A204.1 (cell line): ENCODE data around the gene DCTN3.

Experiments
- FAIRE-seq: peaks from 2 replicates; lab custom pipeline; 2012; peaks lifted over from hg19 to GRCh38; lab: Jason Lieb, UNC

The DCTN3 gene

GRCh38 chr9:34620061-34620994 lies at the start of gene DCTN3:
DCTN3 (minus strand) TSS chr9:34620495; CDS start chr9:34620464, 31 bp downstream.
- FAIRE-seq, result peak; percentile 96

GRCh38 chr9:34665381-34666250 lies 45.3 kb upstream of the DCTN3 start:
- peak; percentile 73 for FAIRE-seq

- FAIRE-seq, result no peak
Observed at GRCh38 chr9:34665067-34665380, 44.7 kb upstream of the DCTN3 start.

GRCh38 chr9:34664281-34665066 lies 44.2 kb upstream of the DCTN3 start:
- FAIRE-seq, result no peak

- no peak for FAIRE-seq
Observed at GRCh38 chr9:34663303-34663605, 43.0 kb upstream of the DCTN3 start.

- FAIRE-seq, result no peak
Observed at GRCh38 chr9:34662526-34663302, 42.4 kb upstream of the DCTN3 start, which contains the start of gene CCL27. CCL27 (minus strand) TSS chr9:34662657; CDS start chr9:34662633, 24 bp downstream.

GRCh38 chr9:34659592-34660253 lies 39.4 kb upstream of the DCTN3 start:
- FAIRE-seq, result no peak

GRCh38 chr9:34658461-34658860 lies 38.2 kb upstream of the DCTN3 start:
- FAIRE-seq, result no peak

- no peak for FAIRE-seq
Observed at GRCh38 chr9:34656992-34657391, 36.7 kb upstream of the DCTN3 start.

GRCh38 chr9:34655394-34655793 lies 35.1 kb upstream of the DCTN3 start:
- no peak for FAIRE-seq

GRCh38 chr9:34654323-34655051 lies 34.2 kb upstream of the DCTN3 start:
- FAIRE-seq, result no peak

- no peak for FAIRE-seq
Observed at GRCh38 chr9:34653151-34654072, 33.1 kb upstream of the DCTN3 start.

- FAIRE-seq, result no peak
Observed at GRCh38 chr9:34652602-34653000, 32.3 kb upstream of the DCTN3 start.

GRCh38 chr9:34651876-34652601 lies 31.7 kb upstream of the DCTN3 start, which contains the start of gene IL11RA:
IL11RA (plus strand) TSS chr9:34652185; CDS start chr9:34655218, 3,033 bp downstream.
- peak; percentile 63 for FAIRE-seq

GRCh38 chr9:34651321-34651720 lies 31.0 kb upstream of the DCTN3 start:
- no peak for FAIRE-seq

GRCh38 chr9:34650816-34651215 lies 30.5 kb upstream of the DCTN3 start:
- no peak for FAIRE-seq

GRCh38 chr9:34648673-34649072 lies 28.4 kb upstream of the DCTN3 start:
- FAIRE-seq, result no peak

GRCh38 chr9:34647651-34648050 lies 27.4 kb upstream of the DCTN3 start:
- FAIRE-seq, result no peak

GRCh38 chr9:34647084-34647403 lies 26.7 kb upstream of the DCTN3 start:
- no peak for FAIRE-seq
